IMR-90 (cell line): Measurements from ENCODE around the gene MRAP. TPM values are rescaled to one million over a fixed set of nuclear protein-coding genes. Genes with fewer than 3 reads are reported as not detected.

Source experiments
- ATAC-seq: fragments of 200-7000 bp; cut with Tn5 transposase; 2 replicates; pipeline ENCODE4 v1.9.1; 2020; ENCODE audit warnings: low read depth, mild to moderate bottlenecking, moderate library complexity
- BruUV-seq: library from RNA; stranded (reverse); fragments of 400-500 nt; replicated peaks from 2 replicates; lab custom pipeline; 2021; lab: Mats Ljungman, UMichigan
- CTCF ChIA-PET: fragments of 300-600 bp; formaldehyde crosslinking; extraction: SDS; loops from one replicate; lab custom pipeline; 2021; ENCODE audit warnings: antibody characterized with exemption; lab: Yijun Ruan, JAX
- POLR2A ChIA-PET: fragments of 300-600 bp; sonication (Branson Sonifier 250); formaldehyde crosslinking; loops from one replicate; lab custom pipeline; 2022; ENCODE audit warnings: antibody characterized with exemption; ENCODE audit not compliant: unreplicated experiment; lab: Charles Lee
- DNase-seq: peaks from one replicate; pipeline ENCODE4 v3.0.0; 2013
- H2AFZ ChIP-seq: replicated peaks from 2 replicates; pipeline ENCODE3; 2013; ENCODE audit warnings: low read length, mild to moderate bottlenecking; ENCODE audit not compliant: poor library complexity
- H2AK5ac ChIP-seq: 2 replicates; pipeline ENCODE4 v1.6.1; 2013; ENCODE audit warnings: low read depth, low read length, inconsistent platforms
- H2AK9ac ChIP-seq: replicated peaks from 2 replicates; pipeline ENCODE3; 2013; ENCODE audit warnings: mild to moderate bottlenecking, low read depth, low read length, moderate library complexity; ENCODE audit not compliant: poor library complexity
- H2BK120ac ChIP-seq: 2 replicates; pipeline ENCODE4 v1.6.1; 2013; ENCODE audit warnings: low read depth, low read length, inconsistent platforms
- H2BK15ac ChIP-seq: 3 replicates; pipeline ENCODE4 v1.6.1; 2013; ENCODE audit warnings: low read depth, low read length, inconsistent platforms
- H2BK20ac ChIP-seq: 2 replicates; pipeline ENCODE4 v1.6.1; 2013; ENCODE audit warnings: low read depth, mild to moderate bottlenecking, inconsistent platforms, low read length, moderate library complexity
- H2BK5ac ChIP-seq: 2 replicates; pipeline ENCODE4 v1.6.1; 2013; ENCODE audit warnings: mild to moderate bottlenecking, low read depth, low read length, inconsistent platforms; ENCODE audit not compliant: poor library complexity, severe bottlenecking
- H3K14ac ChIP-seq: replicated peaks from 2 replicates; pipeline ENCODE4 v1.6.1; 2013; ENCODE audit warnings: low read depth, low read length, inconsistent platforms
- H3K18ac ChIP-seq: 2 replicates; pipeline ENCODE4 v1.6.1; 2013; ENCODE audit warnings: low read depth, low read length, control low read depth
- H3K23ac ChIP-seq: 2 replicates; pipeline ENCODE4 v1.6.1; 2013; ENCODE audit warnings: low read depth, low read length, inconsistent platforms
- H3K27ac ChIP-seq: 2 replicates; pipeline ENCODE4 v1.5.1; 2013; ENCODE audit warnings: mild to moderate bottlenecking, control low read depth, low read length; ENCODE audit not compliant: insufficient read depth
- H3K27me3 ChIP-seq: 2 replicates; pipeline ENCODE4 v1.6.1; 2013; ENCODE audit warnings: low read length; ENCODE audit not compliant: control insufficient read depth, insufficient read depth
- H3K36me3 ChIP-seq: 2 replicates; pipeline ENCODE4 v1.6.1; 2013; ENCODE audit warnings: low read length, mixed read lengths; ENCODE audit not compliant: control insufficient read depth, insufficient read depth
- H3K4ac ChIP-seq: 2 replicates; pipeline ENCODE4 v1.6.1; 2013; ENCODE audit warnings: low read depth, low read length, inconsistent platforms
- H3K4me1 ChIP-seq: 2 replicates; pipeline ENCODE4 v1.6.1; 2013; ENCODE audit warnings: low read length, mixed read lengths; ENCODE audit not compliant: control insufficient read depth, insufficient read depth
- H3K4me2 ChIP-seq: 2 replicates; pipeline ENCODE4 v1.6.1; 2013; ENCODE audit warnings: low read depth, mild to moderate bottlenecking, control low read depth, low read length, moderate library complexity
- H3K4me3 ChIP-seq: 2 replicates; pipeline ENCODE4 v1.5.1; 2013; ENCODE audit warnings: low read depth, mild to moderate bottlenecking, control low read depth, low read length, moderate library complexity; ENCODE audit not compliant: insufficient read depth
- H3K56ac ChIP-seq: 2 replicates; pipeline ENCODE4 v1.6.1; 2013; ENCODE audit warnings: low read length, inconsistent platforms; ENCODE audit not compliant: insufficient read depth; ENCODE audit errors: extremely low read depth
- H3K79me1 ChIP-seq, 2 experiments: 2 replicates each; pipeline ENCODE4 v1.6.1; 2013; ENCODE audit warnings: low read length in 2 of 2, inconsistent platforms in 1 of 2, low read depth in 1 of 2
- H3K9ac ChIP-seq: 2 replicates; pipeline ENCODE4 v1.6.1; 2013; ENCODE audit warnings: low read depth, low read length, control low read depth
- H3K9me1 ChIP-seq: 2 replicates; pipeline ENCODE4 v1.6.1; 2013; ENCODE audit warnings: low read length, inconsistent platforms; ENCODE audit not compliant: insufficient read depth
- H3K9me3 ChIP-seq: 2 replicates; pipeline ENCODE4 v1.6.1; 2013; ENCODE audit warnings: low read length; ENCODE audit not compliant: control insufficient read depth, insufficient read depth
- H4K20me1 ChIP-seq: 2 replicates; pipeline ENCODE4 v1.6.1; 2013; ENCODE audit warnings: low read length, inconsistent platforms; ENCODE audit not compliant: insufficient read depth
- H4K5ac ChIP-seq: 2 replicates; pipeline ENCODE4 v1.6.1; 2013; ENCODE audit warnings: mild to moderate bottlenecking, low read depth, low read length, control low read depth
- H4K8ac ChIP-seq, 2 experiments: 2 replicates each; pipeline ENCODE4 v1.6.1; 2013; ENCODE audit warnings: low read depth in 2 of 2, low read length in 2 of 2, control low read depth in 1 of 2, inconsistent platforms in 1 of 2
- H4K91ac ChIP-seq: 2 replicates; pipeline ENCODE4 v1.6.1; 2013; ENCODE audit warnings: low read depth, low read length, inconsistent platforms; ENCODE audit not compliant: insufficient read depth
- BHLHE40 ChIP-seq: fragments of 150-350 bp; IDR thresholded peaks from 2 replicates; pipeline ENCODE4 v1.6.1; 2016; ENCODE audit warnings: mild to moderate bottlenecking, low read depth, low read length
- CEBPB ChIP-seq: IDR thresholded peaks from 2 replicates; pipeline ENCODE4 v1.6.1; 2012; ENCODE audit warnings: low read depth, low read length, improper control_type of control experiment
- CTCF ChIP-seq: conservative IDR thresholded peaks from 2 replicates; pipeline ENCODE4 v1.5.1; 2012; ENCODE audit warnings: mild to moderate bottlenecking, low read depth, low read length, improper control_type of control experiment
- ELK1 ChIP-seq: fragments of 150-350 bp; IDR thresholded peaks from 2 replicates; pipeline ENCODE4 v1.6.1; 2016; ENCODE audit warnings: low read depth, mild to moderate bottlenecking, low read length, moderate library complexity, borderline replicate concordance
- FOS ChIP-seq: fragments of 150-350 bp; IDR thresholded peaks from 2 replicates; pipeline ENCODE4 v1.6.1; 2016; ENCODE audit warnings: low read depth, low read length
- MAFK ChIP-seq: IDR thresholded peaks from 2 replicates; pipeline ENCODE4 v1.6.1; 2012; ENCODE audit warnings: low read depth, low read length, improper control_type of control experiment
- MAZ ChIP-seq: IDR thresholded peaks from 2 replicates; pipeline ENCODE4 v1.6.1; 2012; ENCODE audit warnings: low read depth, mild to moderate bottlenecking, low read length, improper control_type of control experiment, moderate library complexity, borderline replicate concordance
- MXI1 ChIP-seq: IDR thresholded peaks from 2 replicates; pipeline ENCODE4 v1.6.1; 2012; ENCODE audit warnings: low read depth, mild to moderate bottlenecking, low read length, moderate library complexity, borderline replicate concordance
- NFE2L2 ChIP-seq: fragments of 150-350 bp; IDR thresholded peaks from 2 replicates; pipeline ENCODE4 v1.6.1; 2016; ENCODE audit warnings: low read depth, mild to moderate bottlenecking, low read length
- POLR2A ChIP-seq: IDR thresholded peaks from 2 replicates; pipeline ENCODE4 v1.6.1; 2012; ENCODE audit warnings: mild to moderate bottlenecking, low read depth, low read length
- RAD21 ChIP-seq: IDR thresholded peaks from 2 replicates; pipeline ENCODE4 v1.6.1; 2012; ENCODE audit warnings: low read length, improper control_type of control experiment
- RCOR1 ChIP-seq: IDR thresholded peaks from 2 replicates; pipeline ENCODE4 v1.6.1; 2012; ENCODE audit warnings: mild to moderate bottlenecking, low read length, improper control_type of control experiment; ENCODE audit not compliant: insufficient replicate concordance
- RFX5 ChIP-seq: IDR thresholded peaks from 2 replicates; pipeline ENCODE4 v1.8.0; 2012; ENCODE audit warnings: low read depth, mild to moderate bottlenecking, low read length, moderate library complexity
- SMC3 ChIP-seq: fragments of 150-350 bp; IDR thresholded peaks from 2 replicates; pipeline ENCODE4 v1.6.1; 2016; ENCODE audit warnings: low read depth, mild to moderate bottlenecking, antibody characterized with exemption, low read length, moderate library complexity
- USF2 ChIP-seq: fragments of 150-350 bp; IDR thresholded peaks from 2 replicates; pipeline ENCODE4 v1.6.1; 2017; ENCODE audit warnings: mild to moderate bottlenecking, antibody characterized with exemption, low read length, low read depth
- WGBS, 2 experiments: methylation state at CpG; one replicate each; pipeline versions ENCODE4 v1.1.5 to v1.1.7; 2013; ENCODE audit warnings: missing lambda C conversion rate in 2 of 2; ENCODE audit not compliant: insufficient read length in 1 of 2; ENCODE audit errors: extremely low coverage in 2 of 2; 5-methylcytosine and 5-hydroxymethylcytosine counted together
- dilution Hi-C: fragments of 300-500 bp; cut with HindIII; formaldehyde crosslinking; loops from one replicate; pipeline ENCODE4 v1.14.3; 2018; ENCODE audit warnings: low sequenced_read_pairs; ENCODE audit not compliant: unreplicated experiment
- in situ Hi-C: fragments of 300-500 bp; cut with MboI; formaldehyde crosslinking; loops from 3 replicates; pipeline ENCODE4 v1.14.3; 2019; ENCODE audit warnings: low sequenced_read_pairs, inconsistent platforms, mixed read lengths
- intact Hi-C: fragments of 100-400 bp; cut with micrococcal nuclease; formaldehyde crosslinking; loops from 2 replicates; pipeline ENCODE4 v1.10.0; 2022
- polyA plus RNA-seq, 3 experiments: library from polyadenylated mRNA; depleted of rRNA; stranded (reverse); fragments of >200 nt; gene quantifications; 2 replicates each; pipeline ENCODE4 v1.2.3, GENCODE V29; 2012; ENCODE audit warnings: low replicate concordance in 1 of 3
- total RNA-seq: library from RNA; depleted of rRNA; stranded (reverse); fragments of >200 nt; gene quantifications from 2 replicates; pipeline ENCODE4 v1.2.3, GENCODE V29; 2012

Gene MRAP
- total and polyA plus RNA-seq, 2 of the 4 experiments (the other 2 are of a cell fraction), result not detected

- H3K79me1 ChIP-seq, result peaks cover 0 to 10% of the 10 kb centered on the region in 2 experiments; a peak in 2 of 4 replicates
- H3K9me1 ChIP-seq, result peaks cover 3% of the 10 kb centered on the region; the same call in 1 of the 2 replicates
- H2AK9ac ChIP-seq, result no peak overlapping the region
- in situ Hi-C loops, result no loop called here
- H2BK15ac ChIP-seq, result no peak overlapping the region
- CTCF ChIA-PET, result no interaction called here
- no peak overlapping the region for H2AK5ac ChIP-seq
- H2BK5ac ChIP-seq, result no peak overlapping the region
- no peak overlapping the region for H4K8ac ChIP-seq
- no peak overlapping the region for H3K27ac ChIP-seq
- no TSS peak for BruUV-seq
- no peak overlapping the region for H3K4me2 ChIP-seq
- H3K4me3 ChIP-seq, result no peak overlapping the region
- H3K18ac ChIP-seq, result no peak overlapping the region
- ATAC-seq (no peak), DNase-seq (no peak)
- H3K36me3 ChIP-seq, result peaks cover 57% of the 10 kb centered on the region
- no peak overlapping the region for H2BK20ac ChIP-seq
- H3K23ac ChIP-seq, result no peak overlapping the region
- H3K4ac ChIP-seq, result no peak overlapping the region
- no peak overlapping the region for H2BK120ac ChIP-seq
- no peaks in the 10 kb centered on the region for H3K27me3 ChIP-seq
- H4K5ac ChIP-seq, result no peak overlapping the region
- dilution Hi-C loops, result no loop called here
- no peak overlapping the region for H4K91ac ChIP-seq
- H3K14ac ChIP-seq, result no peak overlapping the region
- no peak overlapping the region for H3K56ac ChIP-seq
- H4K20me1 ChIP-seq, result no peaks in the 10 kb centered on the region; the same call in none of the 2 replicates
- H3K9me3 ChIP-seq, result no peaks in the 10 kb centered on the region
- no peak overlapping the region for H2AFZ ChIP-seq
- POLR2A ChIA-PET, result no interaction called here
- intact Hi-C loops, result no loop called here
- no peak overlapping the region for H3K9ac ChIP-seq
- no peaks in the 10 kb centered on the region for H3K4me1 ChIP-seq
- 95% methylated on average over 10 of the region's 14 CpGs; no CpG with 5 or more reads in 1 of the 2 experiments for WGBS, 2 experiments
- TF ChIP-seq POLR2A (no peak), MAFK (no peak), SMC3 (no peak), RAD21 (no peak), USF2 (no peak), RCOR1 (no peak), FOS (no peak), ELK1 (no peak), CTCF (no peak), RFX5 (no peak), MAZ (no peak), BHLHE40 (no peak), CEBPB (no peak), MXI1 (no peak), NFE2L2 (no peak)
These were observed 17.0 kb downstream of the MRAP start for GRCh38 chr21:32315511-32316281.
